ENCODE data around the gene DCANP1. TPM values are rescaled to one million over a fixed set of nuclear protein-coding genes. Genes with fewer than 3 reads are reported as not detected.

DCANP1 gene
- total and polyA plus RNA-seq, 9 of the 15 experiments (the other 6 are each of a cell fraction or from before 2014, with no cell fraction given), result not detected

DNA sequence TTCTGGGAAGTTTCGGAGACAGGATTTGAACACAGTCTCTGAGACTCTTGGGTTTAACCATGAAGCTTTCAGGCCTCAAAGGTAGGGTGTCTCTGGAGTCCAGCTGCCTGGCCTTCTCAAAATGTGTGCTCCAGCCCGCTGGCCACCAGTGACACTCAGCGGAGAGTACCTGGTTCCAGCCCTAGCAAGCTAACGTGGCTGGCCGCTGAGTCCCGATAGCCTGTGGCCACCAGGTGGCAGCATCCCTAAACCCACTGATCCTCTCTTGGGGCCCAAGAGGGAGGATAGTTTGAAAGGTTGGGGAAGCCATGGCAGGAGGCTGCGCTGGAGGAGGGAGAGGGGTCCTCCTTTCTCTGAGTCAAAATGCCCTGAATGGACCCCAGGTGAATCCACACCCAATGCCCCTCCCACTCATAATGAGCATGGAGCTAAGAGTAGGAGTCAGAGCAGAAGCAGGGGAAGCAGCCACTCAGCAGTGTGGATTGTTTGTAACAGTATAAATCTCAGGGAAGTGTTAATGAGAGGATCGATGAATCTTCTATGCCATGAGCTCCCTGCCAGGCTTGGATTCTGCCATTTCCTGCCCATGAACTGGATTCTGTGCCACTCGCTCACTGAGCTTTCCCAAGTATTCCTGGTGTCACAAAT, 10.4 kb upstream of the DCANP1 start (continued):
- TF ChIP-seq FOXM1 (IDR thresholded peaks at IDR 0.05; ENCODE audit: low read depth), result no peak
- TF ChIP-seq FOXM1 (CRISPR knock-in tag; IDR thresholded peaks at IDR 0.05; ENCODE audit: low read depth), result no peak
- no peak for TF ChIP-seq ELF4 (CRISPR knock-in tag; IDR thresholded peaks at IDR 0.05)
- TF ChIP-seq, protein P1, sequence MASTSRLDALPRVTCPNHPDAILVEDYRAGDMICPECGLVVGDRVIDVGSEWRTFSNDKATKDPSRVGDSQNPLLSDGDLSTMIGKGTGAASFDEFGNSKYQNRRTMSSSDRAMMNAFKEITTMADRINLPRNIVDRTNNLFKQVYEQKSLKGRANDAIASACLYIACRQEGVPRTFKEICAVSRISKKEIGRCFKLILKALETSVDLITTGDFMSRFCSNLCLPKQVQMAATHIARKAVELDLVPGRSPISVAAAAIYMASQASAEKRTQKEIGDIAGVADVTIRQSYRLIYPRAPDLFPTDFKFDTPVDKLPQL (IDR thresholded peaks at IDR 0.05; ENCODE audit: extremely low read depth, insufficient read length), result no peak
- no peak for TF ChIP-seq POLR2AphosphoS5 (IDR thresholded peaks at IDR 0.05; ENCODE audit: control insufficient read depth, insufficient read depth, low read depth, low read length)
- TF ChIP-seq CHD2 (IDR thresholded peaks at IDR 0.05; ENCODE audit: low read depth, low read length), result no peak
- TF ChIP-seq, protein P2, sequence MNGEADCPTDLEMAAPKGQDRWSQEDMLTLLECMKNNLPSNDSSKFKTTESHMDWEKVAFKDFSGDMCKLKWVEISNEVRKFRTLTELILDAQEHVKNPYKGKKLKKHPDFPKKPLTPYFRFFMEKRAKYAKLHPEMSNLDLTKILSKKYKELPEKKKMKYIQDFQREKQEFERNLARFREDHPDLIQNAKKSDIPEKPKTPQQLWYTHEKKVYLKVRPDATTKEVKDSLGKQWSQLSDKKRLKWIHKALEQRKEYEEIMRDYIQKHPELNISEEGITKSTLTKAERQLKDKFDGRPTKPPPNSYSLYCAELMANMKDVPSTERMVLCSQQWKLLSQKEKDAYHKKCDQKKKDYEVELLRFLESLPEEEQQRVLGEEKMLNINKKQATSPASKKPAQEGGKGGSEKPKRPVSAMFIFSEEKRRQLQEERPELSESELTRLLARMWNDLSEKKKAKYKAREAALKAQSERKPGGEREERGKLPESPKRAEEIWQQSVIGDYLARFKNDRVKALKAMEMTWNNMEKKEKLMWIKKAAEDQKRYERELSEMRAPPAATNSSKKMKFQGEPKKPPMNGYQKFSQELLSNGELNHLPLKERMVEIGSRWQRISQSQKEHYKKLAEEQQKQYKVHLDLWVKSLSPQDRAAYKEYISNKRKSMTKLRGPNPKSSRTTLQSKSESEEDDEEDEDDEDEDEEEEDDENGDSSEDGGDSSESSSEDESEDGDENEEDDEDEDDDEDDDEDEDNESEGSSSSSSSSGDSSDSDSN (IDR thresholded peaks at IDR 0.05; ENCODE audit: borderline replicate concordance in 1 of 2, low read depth in 2 of 2, low read length in 2 of 2), result peak in 1 of 2 experiments; percentile 86; a peak in 1 of 4 replicates
- TF ChIP-seq, protein P3, sequence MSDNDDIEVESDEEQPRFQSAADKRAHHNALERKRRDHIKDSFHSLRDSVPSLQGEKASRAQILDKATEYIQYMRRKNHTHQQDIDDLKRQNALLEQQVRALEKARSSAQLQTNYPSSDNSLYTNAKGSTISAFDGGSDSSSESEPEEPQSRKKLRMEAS (CRISPR knock-in tag; IDR thresholded peaks at IDR 0.05), result no peak; the same call in 1 of the 2 replicates
- TF ChIP-seq CHD4 (IDR thresholded peaks at IDR 0.05; ENCODE audit: insufficient read depth, insufficient replicate concordance, low read depth, low read length, poor library complexity, severe bottlenecking), result no peak
- TF ChIP-seq LEF1 (IDR thresholded peaks at IDR 0.05), result no peak
- TF ChIP-seq MYNN (IDR thresholded peaks at IDR 0.05), result no peak
- TF ChIP-seq MYNN (CRISPR knock-in tag; IDR thresholded peaks at IDR 0.05), result no peak
- TF ChIP-seq FIP1L1 (IDR thresholded peaks at IDR 0.05; ENCODE audit: low read depth, low read length, poor library complexity, severe bottlenecking), result no peak
- TF ChIP-seq, protein P4, sequence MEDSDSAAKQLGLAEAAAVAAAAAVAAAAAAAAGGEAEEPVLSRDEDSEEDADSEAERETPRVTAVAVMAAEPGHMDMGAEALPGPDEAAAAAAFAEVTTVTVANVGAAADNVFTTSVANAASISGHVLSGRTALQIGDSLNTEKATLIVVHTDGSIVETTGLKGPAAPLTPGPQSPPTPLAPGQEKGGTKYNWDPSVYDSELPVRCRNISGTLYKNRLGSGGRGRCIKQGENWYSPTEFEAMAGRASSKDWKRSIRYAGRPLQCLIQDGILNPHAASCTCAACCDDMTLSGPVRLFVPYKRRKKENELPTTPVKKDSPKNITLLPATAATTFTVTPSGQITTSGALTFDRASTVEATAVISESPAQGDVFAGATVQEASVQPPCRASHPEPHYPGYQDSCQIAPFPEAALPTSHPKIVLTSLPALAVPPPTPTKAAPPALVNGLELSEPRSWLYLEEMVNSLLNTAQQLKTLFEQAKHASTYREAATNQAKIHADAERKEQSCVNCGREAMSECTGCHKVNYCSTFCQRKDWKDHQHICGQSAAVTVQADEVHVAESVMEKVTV (CRISPR knock-in tag; IDR thresholded peaks at IDR 0.05), result peak; percentile 65; the same call in 1 of the 2 replicates
- TF ChIP-seq, protein P5, sequence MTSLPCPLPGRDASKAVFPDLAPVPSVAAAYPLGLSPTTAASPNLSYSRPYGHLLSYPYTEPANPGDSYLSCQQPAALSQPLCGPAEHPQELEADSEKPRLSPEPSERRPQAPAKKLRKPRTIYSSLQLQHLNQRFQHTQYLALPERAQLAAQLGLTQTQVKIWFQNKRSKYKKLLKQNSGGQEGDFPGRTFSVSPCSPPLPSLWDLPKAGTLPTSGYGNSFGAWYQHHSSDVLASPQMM (CRISPR knock-in tag; IDR thresholded peaks at IDR 0.05), result no peak
- TF ChIP-seq ARID2 (IDR thresholded peaks at IDR 0.05), result 0 out of 2 replicates have a peak, but pooled peaks have one; percentile 31
- TF ChIP-seq MBD2 (IDR thresholded peaks at IDR 0.05; ENCODE audit: borderline replicate concordance, low read depth), result no peak
- no peak for TF ChIP-seq XRCC3 (IDR thresholded peaks at IDR 0.05)
- TF ChIP-seq ZNF212 (CRISPR knock-in tag; IDR thresholded peaks at IDR 0.05), result no peak
- no peak for TF ChIP-seq EP400 (IDR thresholded peaks at IDR 0.05)
- no peak for TF ChIP-seq TAF7 (tag; IDR thresholded peaks at IDR 0.05)
- no peak for TF ChIP-seq TGIF2 (CRISPR knock-in tag; IDR thresholded peaks at IDR 0.05)
